ENCODE data around the gene CBLB. TPM values are rescaled to one million over a fixed set of nuclear protein-coding genes. Genes with fewer than 3 reads are reported as not detected.

Gene CBLB
- total and polyA plus RNA-seq, 2 of the 4 experiments (the other 2 are of a cell fraction), result 10.1 to 20.1 TPM

- no peak for TF ChIP-seq CEBPB (IDR thresholded peaks at IDR 0.05; ENCODE audit: low read depth, low read length)
- TF ChIP-seq RAD21 (IDR thresholded peaks at IDR 0.05; ENCODE audit: low read length), result no peak
- no peak for TF ChIP-seq MAZ (IDR thresholded peaks at IDR 0.05; ENCODE audit: borderline replicate concordance, low read depth, low read length)
- TF ChIP-seq, protein P1, sequence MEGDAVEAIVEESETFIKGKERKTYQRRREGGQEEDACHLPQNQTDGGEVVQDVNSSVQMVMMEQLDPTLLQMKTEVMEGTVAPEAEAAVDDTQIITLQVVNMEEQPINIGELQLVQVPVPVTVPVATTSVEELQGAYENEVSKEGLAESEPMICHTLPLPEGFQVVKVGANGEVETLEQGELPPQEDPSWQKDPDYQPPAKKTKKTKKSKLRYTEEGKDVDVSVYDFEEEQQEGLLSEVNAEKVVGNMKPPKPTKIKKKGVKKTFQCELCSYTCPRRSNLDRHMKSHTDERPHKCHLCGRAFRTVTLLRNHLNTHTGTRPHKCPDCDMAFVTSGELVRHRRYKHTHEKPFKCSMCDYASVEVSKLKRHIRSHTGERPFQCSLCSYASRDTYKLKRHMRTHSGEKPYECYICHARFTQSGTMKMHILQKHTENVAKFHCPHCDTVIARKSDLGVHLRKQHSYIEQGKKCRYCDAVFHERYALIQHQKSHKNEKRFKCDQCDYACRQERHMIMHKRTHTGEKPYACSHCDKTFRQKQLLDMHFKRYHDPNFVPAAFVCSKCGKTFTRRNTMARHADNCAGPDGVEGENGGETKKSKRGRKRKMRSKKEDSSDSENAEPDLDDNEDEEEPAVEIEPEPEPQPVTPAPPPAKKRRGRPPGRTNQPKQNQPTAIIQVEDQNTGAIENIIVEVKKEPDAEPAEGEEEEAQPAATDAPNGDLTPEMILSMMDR (conservative IDR thresholded peaks at IDR 0.05; ENCODE audit: low read depth, low read length), result no peak
- TF ChIP-seq SMC3 (IDR thresholded peaks at IDR 0.05; ENCODE audit: low read depth, low read length), result no peak
- no peak for TF ChIP-seq NFE2L2 (IDR thresholded peaks at IDR 0.05; ENCODE audit: low read depth, low read length)
- TF ChIP-seq, protein P2, sequence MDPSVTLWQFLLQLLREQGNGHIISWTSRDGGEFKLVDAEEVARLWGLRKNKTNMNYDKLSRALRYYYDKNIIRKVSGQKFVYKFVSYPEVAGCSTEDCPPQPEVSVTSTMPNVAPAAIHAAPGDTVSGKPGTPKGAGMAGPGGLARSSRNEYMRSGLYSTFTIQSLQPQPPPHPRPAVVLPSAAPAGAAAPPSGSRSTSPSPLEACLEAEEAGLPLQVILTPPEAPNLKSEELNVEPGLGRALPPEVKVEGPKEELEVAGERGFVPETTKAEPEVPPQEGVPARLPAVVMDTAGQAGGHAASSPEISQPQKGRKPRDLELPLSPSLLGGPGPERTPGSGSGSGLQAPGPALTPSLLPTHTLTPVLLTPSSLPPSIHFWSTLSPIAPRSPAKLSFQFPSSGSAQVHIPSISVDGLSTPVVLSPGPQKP (IDR thresholded peaks at IDR 0.05; ENCODE audit: borderline replicate concordance, low read depth, low read length), result no peak
- no peak for TF ChIP-seq MXI1 (IDR thresholded peaks at IDR 0.05; ENCODE audit: borderline replicate concordance, low read depth, low read length)
- no peak for TF ChIP-seq CHD1 (IDR thresholded peaks at IDR 0.05; ENCODE audit: low read depth, low read length)
- TF ChIP-seq BHLHE40 (IDR thresholded peaks at IDR 0.05; ENCODE audit: low read depth, low read length), result no peak
- TF ChIP-seq FOS (IDR thresholded peaks at IDR 0.05; ENCODE audit: low read depth, low read length), result no peak
- no peak for TF ChIP-seq RCOR1 (IDR thresholded peaks at IDR 0.05; ENCODE audit: insufficient replicate concordance, low read length)
- TF ChIP-seq RFX5 (IDR thresholded peaks at IDR 0.05; ENCODE audit: low read depth, low read length), result no peak
- TF ChIP-seq POLR2A (IDR thresholded peaks at IDR 0.05; ENCODE audit: low read depth, low read length), result no peak
- no peak for TF ChIP-seq MAFK (IDR thresholded peaks at IDR 0.05; ENCODE audit: low read depth, low read length)
- TF ChIP-seq USF2 (IDR thresholded peaks at IDR 0.05; ENCODE audit: low read depth, low read length), result no peak
- ATAC-seq (ENCODE audit: low read depth) (no peak), DNase-seq (no peak)
- no peak overlapping the region for H2BK15ac ChIP-seq (ENCODE audit: low read depth, low read length)
- H3K4ac ChIP-seq (ENCODE audit: low read depth, low read length), result no peak overlapping the region
- H3K56ac ChIP-seq (ENCODE audit: extremely low read depth, insufficient read depth, low read length), result no peak overlapping the region
- H3K4me3 ChIP-seq (ENCODE audit: insufficient read depth, low read depth, low read length), result no peak overlapping the region
- H4K20me1 ChIP-seq (ENCODE audit: insufficient read depth, low read length), result no peaks in the 10 kb centered on the region
- no peak overlapping the region for H3K4me2 ChIP-seq (ENCODE audit: low read depth, low read length)
- no peak overlapping the region for H3K14ac ChIP-seq (replicated peaks; ENCODE audit: low read depth, low read length)
- POLR2A ChIA-PET (ENCODE audit: unreplicated experiment), result no interaction called here
- no peak overlapping the region for H2AK5ac ChIP-seq (ENCODE audit: low read depth, low read length)
- no peak overlapping the region for H2AK9ac ChIP-seq (replicated peaks; ENCODE audit: low read depth, low read length, poor library complexity)
- H3K27ac ChIP-seq (ENCODE audit: insufficient read depth, low read length), result no peak overlapping the region
- H3K18ac ChIP-seq (ENCODE audit: low read depth, low read length), result no peak overlapping the region
- no peaks in the 10 kb centered on the region for H3K4me1 ChIP-seq (ENCODE audit: control insufficient read depth, insufficient read depth, low read length)
- 100% methylated on average over 3 of the region's 7 CpGs; no CpG with 5 or more reads in 1 of the 2 experiments for WGBS, 2 experiments (ENCODE audit: extremely low coverage in 2 of 2, insufficient read length in 1 of 2)
- H2BK20ac ChIP-seq (ENCODE audit: low read depth, low read length), result no peak overlapping the region
- H3K9ac ChIP-seq (ENCODE audit: low read depth, low read length), result no peak overlapping the region
- H4K8ac ChIP-seq (ENCODE audit: low read depth in 2 of 2, low read length in 2 of 2), result no peak overlapping the region
- no peaks in the 10 kb centered on the region for H3K27me3 ChIP-seq (ENCODE audit: control insufficient read depth, insufficient read depth, low read length)
- CTCF ChIA-PET, result no interaction called here
- no peaks in the 10 kb centered on the region for H3K9me1 ChIP-seq (ENCODE audit: insufficient read depth, low read length)
- H2AFZ ChIP-seq (replicated peaks; ENCODE audit: low read length, poor library complexity), result no peak overlapping the region
- dilution Hi-C loops (cut with HindIII; ENCODE audit: low sequenced_read_pairs, unreplicated experiment), result no loop called here
- intact Hi-C loops (cut with micrococcal nuclease), result no loop called here
- no peak overlapping the region for H4K5ac ChIP-seq (ENCODE audit: low read depth, low read length)
- peaks cover 10% of the 10 kb centered on the region for H3K36me3 ChIP-seq (ENCODE audit: control insufficient read depth, insufficient read depth, low read length)
- BruUV-seq (replicated peaks), result no TSS peak
- no peak overlapping the region for H4K91ac ChIP-seq (ENCODE audit: insufficient read depth, low read depth, low read length)
- H3K23ac ChIP-seq (ENCODE audit: low read depth, low read length), result no peak overlapping the region
- peaks cover 11% of the 10 kb centered on the region in 2 experiments for H3K79me1 ChIP-seq (ENCODE audit: low read depth in 1 of 2, low read length in 2 of 2)
- in situ Hi-C loops (cut with MboI; ENCODE audit: low sequenced_read_pairs), result no loop called here
- H2BK120ac ChIP-seq (ENCODE audit: low read depth, low read length), result no peak overlapping the region
- no peaks in the 10 kb centered on the region for H3K9me3 ChIP-seq (ENCODE audit: control insufficient read depth, insufficient read depth, low read length)
- no peak overlapping the region for H2BK5ac ChIP-seq (ENCODE audit: low read depth, low read length, poor library complexity, severe bottlenecking)
Measured at GRCh38 chr3:105853801-105854432, 14.9 kb downstream of the CBLB start.
